ENCODE measurements around the gene ARF1. TPM values are rescaled to one million over a fixed set of nuclear protein-coding genes. Genes with fewer than 3 reads are reported as not detected.

Gene ARF1
- total RNA-seq (2022; extraction: Qiagen RNA extraction; ENCODE audit: low read depth): 382 to 459 TPM (median 447 TPM) in 5 replicates

DNA sequence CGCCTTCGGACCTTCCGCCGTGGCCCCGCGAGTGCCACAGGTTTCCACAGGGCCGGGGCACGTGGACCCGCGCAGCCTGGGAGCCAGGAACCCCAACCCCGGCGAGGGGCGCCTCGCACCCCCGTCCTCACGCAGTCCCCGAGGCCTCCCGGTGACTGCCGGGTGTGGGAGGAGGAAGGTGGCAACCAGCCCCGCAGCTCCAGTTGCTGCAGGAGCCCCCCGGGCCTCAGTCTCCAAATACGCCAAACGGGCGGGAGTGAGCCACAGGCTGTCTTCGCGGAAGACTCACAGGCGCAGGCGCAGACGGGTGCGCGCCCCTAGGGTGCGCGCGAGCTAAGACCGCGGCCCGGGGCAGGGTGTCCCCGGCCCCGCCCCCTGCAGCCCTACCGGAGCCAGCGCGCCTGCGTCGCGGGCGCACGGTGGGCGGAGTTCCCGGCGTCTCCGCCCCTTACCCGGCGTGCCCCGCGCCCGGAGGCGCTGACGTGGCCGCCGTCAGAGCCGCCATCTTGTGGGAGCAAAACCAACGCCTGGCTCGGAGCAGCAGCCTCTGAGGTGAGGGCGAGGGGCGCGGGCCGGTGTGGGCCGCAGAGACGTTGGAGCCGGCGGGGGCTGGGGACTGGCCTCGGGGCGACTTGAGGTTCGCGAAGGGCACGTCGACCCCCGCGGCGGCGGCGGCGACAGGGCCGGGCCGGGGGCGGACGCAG is at the start of gene ARF1:
TSS of gene ARF1 (plus strand) at position 495 of the 704 bp plus-strand sequence. CDS start 14,407 bp downstream, outside the sequence.

DNA sequence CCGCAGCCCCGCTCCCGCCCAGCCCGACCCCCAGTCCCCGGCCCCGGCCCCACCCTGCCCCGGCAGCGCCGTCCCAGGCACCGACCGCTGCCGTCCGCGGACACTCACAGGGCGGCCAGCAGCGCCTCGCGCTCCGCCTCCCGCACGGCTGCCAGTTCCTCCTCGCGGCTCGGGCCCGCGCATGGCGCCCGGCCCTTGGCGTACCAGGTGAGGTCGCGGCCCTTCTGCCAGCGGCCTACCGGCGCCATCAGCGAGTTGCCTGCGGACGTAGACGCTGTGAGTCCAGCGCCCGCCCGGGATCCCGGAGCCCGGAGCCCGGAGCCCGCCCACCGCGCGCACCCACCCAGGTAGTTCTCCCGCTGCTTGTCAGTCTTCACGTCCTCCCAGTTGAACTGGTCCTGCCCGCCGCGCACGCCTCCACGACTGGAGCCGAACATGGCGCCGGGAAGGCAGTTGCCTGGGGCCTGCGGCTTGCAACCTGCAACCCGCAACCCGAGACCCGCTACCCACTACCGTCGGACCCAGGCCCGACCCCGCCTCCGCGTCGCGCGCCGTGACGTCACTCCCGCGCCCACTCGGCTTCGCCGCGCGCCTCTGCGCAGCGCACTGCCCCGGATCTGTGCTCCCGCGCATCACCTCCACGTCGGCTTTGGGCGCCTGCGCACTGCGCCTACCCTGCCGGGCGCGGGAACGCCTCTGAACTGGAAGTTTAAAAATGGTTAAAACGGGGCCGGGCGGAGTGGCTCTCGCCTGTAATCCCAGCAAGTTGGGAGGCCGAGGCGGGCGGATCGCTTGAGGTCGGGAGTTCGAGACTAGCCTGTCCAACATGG is 20.5 kb downstream of the ARF1 start, which contains the start of gene C1orf35:
TSS of gene C1orf35 (minus strand) at position 535 of the 830 bp plus-strand sequence. CDS start at position 437, 98 bp downstream.

DNA sequence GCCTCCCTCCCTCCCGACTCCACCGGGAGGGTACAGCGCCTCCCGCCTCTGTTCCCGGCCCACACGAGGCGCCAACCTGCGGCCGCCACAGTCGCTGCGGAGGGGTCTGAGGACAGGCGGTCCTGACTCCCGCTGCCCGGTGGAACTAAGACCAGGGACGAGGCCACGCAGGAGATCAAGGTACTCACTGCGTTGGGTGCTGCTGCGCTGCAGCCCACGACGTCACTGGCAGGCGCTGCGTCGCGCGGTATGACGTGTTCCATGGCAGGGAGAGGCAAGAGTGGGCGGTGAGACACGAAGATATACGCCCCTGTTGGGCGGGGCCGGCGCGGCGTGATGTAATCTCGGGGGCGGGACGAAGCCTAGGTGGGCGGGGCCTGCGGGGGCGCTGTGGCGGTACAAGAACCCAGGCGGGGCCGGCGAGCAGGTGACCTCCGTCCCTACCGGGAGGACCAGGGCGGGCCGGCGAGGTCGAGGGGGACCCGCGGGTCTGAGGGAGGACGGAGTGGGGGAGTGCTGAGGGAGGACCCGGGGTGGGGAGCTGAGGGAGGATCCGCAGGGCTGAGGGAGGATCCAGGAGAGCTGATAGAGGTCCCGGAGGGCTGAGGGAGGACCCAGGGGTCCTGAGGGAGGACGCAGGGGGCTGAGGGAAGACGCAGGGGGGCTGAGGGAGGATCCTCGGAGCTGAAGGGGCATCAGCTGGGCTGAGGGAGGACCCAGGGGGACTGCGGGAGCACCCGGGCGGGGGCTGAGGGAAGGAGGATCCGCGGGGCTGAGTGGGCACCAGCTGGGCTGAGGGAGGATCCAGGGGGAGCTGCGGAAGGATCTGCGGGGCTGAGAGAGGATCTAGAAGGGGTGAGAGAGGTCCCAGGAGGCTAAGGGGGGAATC is 26.8 kb downstream of the ARF1 start, which contains the start of gene MRPL55:
TSS of gene MRPL55 (minus strand) at position 227 of the 889 bp plus-strand sequence. CDS start 1,039 bp downstream, outside the sequence.

DNA sequence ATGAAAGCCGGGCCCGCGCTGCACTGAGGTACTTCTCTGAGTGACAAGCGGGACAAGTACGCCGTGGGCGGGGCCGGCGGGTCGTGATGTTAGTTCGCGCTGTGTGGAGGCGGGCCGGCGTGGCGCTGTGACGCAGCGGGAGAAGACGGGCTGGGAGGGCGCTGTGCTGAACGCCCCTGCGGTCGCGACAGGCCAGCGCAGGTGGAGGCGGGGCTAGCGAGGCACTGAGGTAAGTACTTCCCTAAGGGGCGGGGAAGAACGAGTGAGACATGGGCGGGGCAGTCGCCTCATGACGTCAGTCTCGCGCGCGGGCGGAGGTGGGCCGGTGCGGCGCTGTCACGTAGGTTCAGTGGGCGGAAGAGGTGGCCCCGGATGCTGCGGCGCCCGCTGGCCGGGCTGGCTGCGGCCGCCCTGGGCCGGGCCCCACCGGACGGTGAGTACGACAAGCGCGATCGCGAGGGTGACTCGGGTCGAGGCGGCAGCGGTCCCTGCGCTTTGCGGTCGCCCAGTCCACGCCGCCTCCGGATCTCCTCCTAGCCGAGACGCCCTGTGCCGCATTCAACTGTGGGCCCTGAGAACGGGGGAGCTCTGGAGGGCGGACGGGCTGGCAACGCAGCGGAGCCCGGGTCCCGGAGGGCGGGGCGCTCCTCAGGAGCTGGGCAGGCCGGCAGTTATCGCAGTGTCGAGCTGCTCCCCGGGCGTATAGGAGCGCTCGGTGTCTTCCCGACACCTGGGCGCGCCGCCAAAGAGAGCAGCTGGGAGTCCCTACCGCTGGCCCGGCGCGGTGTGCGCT is 57.6 kb downstream of the ARF1 start, which contains the start of gene GUK1:
TSS of gene GUK1 (plus strand) at position 349 of the 793 bp plus-strand sequence. CDS start at position 373, 24 bp downstream.

Other genes starting within 250 kb of the ARF1 start
- gene WNT9A, start 134.8 kb upstream of the ARF1 start, total RNA-seq (2022; extraction: Qiagen RNA extraction; ENCODE audit: low read depth): 6.1 to 8.5 TPM (median 7.8 TPM) in 5 replicates
- not detected in 5 replicates for gene WNT3A, start 75.7 kb upstream of the ARF1 start, total RNA-seq (2022; extraction: Qiagen RNA extraction; ENCODE audit: low read depth)
- gene C1orf35, start 20.6 kb downstream of the ARF1 start, total RNA-seq (2022; extraction: Qiagen RNA extraction; ENCODE audit: low read depth): 31.1 to 39.4 TPM (median 36.5 TPM) in 5 replicates
- 76.3 to 85.4 TPM (median 82.1 TPM) in 5 replicates for gene MRPL55, start 26.6 kb downstream of the ARF1 start, total RNA-seq (2022; extraction: Qiagen RNA extraction; ENCODE audit: low read depth)
- gene GUK1, start 57.6 kb downstream of the ARF1 start, total RNA-seq (2022; extraction: Qiagen RNA extraction; ENCODE audit: low read depth): 135 to 151 TPM (median 145 TPM) in 5 replicates
- gene GJC2, start 67.2 kb downstream of the ARF1 start, total RNA-seq (2022; extraction: Qiagen RNA extraction; ENCODE audit: low read depth): 0.17 to 0.53 TPM (median 0.40 TPM) in 5 replicates
- gene IBA57, start 83.1 kb downstream of the ARF1 start, total RNA-seq (2022; extraction: Qiagen RNA extraction; ENCODE audit: low read depth): 3.7 to 6.1 TPM (median 5.5 TPM) in 5 replicates
- 3.6 to 6.2 TPM (median 4.4 TPM) in 5 replicates for gene OBSCN, start 125.3 kb downstream of the ARF1 start, total RNA-seq (2022; extraction: Qiagen RNA extraction; ENCODE audit: low read depth)